HL-60 (cell line): ENCODE data around the gene C18orf32.
"Not testable (repeated sequence)": the region's sequence is repeated elsewhere in the genome, so short reads cannot be mapped to it uniquely, and the experiment has no call there.

ENCODE experiments used
- GABPA ChIP-seq: IDR thresholded peaks from 2 replicates; pipeline ENCODE4 v1.6.1; 2012; ENCODE audit warnings: low read depth
- POLR2AphosphoS5 ChIP-seq: IDR thresholded peaks from 2 replicates; pipeline ENCODE4 v1.6.1; 2012; ENCODE audit warnings: low read depth
- SPI1 ChIP-seq: IDR thresholded peaks from 2 replicates; pipeline ENCODE4 v1.6.1; 2012; ENCODE audit warnings: low read depth, mild to moderate bottlenecking, borderline replicate concordance
- TF ChIP-seq, protein P1 (sequence below): IDR thresholded peaks from one replicate; pipeline ENCODE4 v1.5.1; 2011; ENCODE audit warnings: low read length, control low read depth, inconsistent platforms; ENCODE audit not compliant: insufficient read depth
- TF ChIP-seq, protein P2 (sequence below): IDR thresholded peaks from 2 replicates; pipeline ENCODE4 v1.6.1; 2012; ENCODE audit warnings: low read depth; ENCODE audit not compliant: insufficient replicate concordance

DNA sequence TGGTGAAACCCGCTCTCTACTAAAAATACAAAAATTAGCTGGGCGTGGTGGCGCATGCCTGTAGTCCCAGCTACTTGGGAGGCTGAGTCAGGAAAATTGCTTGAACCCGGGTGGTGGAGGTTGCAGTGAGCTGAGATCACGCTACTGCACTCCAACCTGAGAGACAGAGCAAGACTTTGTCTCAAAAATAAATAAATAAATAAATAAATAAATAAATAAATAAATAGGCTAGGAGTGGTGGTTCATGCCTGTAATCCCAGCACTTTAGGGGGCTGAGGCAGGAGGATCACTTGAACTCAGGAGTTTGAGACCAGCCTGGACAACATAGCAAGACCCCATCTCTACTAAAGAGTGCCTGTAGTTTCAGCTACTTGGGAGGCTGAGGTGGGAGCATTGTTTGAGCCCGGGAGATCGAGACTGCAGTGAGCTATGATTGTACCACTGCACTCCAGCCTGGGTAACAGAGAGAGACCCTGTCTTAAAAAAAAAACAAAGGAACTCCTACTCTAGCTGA is 36.6 kb upstream of the C18orf32 start:
- TF ChIP-seq, protein P1, sequence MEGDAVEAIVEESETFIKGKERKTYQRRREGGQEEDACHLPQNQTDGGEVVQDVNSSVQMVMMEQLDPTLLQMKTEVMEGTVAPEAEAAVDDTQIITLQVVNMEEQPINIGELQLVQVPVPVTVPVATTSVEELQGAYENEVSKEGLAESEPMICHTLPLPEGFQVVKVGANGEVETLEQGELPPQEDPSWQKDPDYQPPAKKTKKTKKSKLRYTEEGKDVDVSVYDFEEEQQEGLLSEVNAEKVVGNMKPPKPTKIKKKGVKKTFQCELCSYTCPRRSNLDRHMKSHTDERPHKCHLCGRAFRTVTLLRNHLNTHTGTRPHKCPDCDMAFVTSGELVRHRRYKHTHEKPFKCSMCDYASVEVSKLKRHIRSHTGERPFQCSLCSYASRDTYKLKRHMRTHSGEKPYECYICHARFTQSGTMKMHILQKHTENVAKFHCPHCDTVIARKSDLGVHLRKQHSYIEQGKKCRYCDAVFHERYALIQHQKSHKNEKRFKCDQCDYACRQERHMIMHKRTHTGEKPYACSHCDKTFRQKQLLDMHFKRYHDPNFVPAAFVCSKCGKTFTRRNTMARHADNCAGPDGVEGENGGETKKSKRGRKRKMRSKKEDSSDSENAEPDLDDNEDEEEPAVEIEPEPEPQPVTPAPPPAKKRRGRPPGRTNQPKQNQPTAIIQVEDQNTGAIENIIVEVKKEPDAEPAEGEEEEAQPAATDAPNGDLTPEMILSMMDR, result not testable (repeated sequence)
- TF ChIP-seq, protein P2, sequence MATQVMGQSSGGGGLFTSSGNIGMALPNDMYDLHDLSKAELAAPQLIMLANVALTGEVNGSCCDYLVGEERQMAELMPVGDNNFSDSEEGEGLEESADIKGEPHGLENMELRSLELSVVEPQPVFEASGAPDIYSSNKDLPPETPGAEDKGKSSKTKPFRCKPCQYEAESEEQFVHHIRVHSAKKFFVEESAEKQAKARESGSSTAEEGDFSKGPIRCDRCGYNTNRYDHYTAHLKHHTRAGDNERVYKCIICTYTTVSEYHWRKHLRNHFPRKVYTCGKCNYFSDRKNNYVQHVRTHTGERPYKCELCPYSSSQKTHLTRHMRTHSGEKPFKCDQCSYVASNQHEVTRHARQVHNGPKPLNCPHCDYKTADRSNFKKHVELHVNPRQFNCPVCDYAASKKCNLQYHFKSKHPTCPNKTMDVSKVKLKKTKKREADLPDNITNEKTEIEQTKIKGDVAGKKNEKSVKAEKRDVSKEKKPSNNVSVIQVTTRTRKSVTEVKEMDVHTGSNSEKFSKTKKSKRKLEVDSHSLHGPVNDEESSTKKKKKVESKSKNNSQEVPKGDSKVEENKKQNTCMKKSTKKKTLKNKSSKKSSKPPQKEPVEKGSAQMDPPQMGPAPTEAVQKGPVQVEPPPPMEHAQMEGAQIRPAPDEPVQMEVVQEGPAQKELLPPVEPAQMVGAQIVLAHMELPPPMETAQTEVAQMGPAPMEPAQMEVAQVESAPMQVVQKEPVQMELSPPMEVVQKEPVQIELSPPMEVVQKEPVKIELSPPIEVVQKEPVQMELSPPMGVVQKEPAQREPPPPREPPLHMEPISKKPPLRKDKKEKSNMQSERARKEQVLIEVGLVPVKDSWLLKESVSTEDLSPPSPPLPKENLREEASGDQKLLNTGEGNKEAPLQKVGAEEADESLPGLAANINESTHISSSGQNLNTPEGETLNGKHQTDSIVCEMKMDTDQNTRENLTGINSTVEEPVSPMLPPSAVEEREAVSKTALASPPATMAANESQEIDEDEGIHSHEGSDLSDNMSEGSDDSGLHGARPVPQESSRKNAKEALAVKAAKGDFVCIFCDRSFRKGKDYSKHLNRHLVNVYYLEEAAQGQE, result not testable (repeated sequence)
- TF ChIP-seq POLR2AphosphoS5, SPI1, GABPA: not testable (repeated sequence)
